Inferior parietal cortex (tissue), 1 donor: ENCODE measurements around the gene BNC2.

Source experiments
- DNase-seq: peaks from one replicate; pipeline ENCODE4 v3.0.0-alpha.2; 2016; ENCODE audit errors: extremely low spot score

The BNC2 gene

GRCh38 chr9:16718296-16718695, 152.2 kb downstream of the BNC2 start:
- DNase-seq: no peak

- no peak for DNase-seq
Observed at GRCh38 chr9:16716601-16717000, 153.9 kb downstream of the BNC2 start.

GRCh38 chr9:16715404-16715803, 155.1 kb downstream of the BNC2 start:
- no peak for DNase-seq

- no peak for DNase-seq
Observed at GRCh38 chr9:16712787-16713186, 157.7 kb downstream of the BNC2 start.

- no peak for DNase-seq
Observed at GRCh38 chr9:16710888-16711287, 159.6 kb downstream of the BNC2 start.

- no peak for DNase-seq
Observed at GRCh38 chr9:16709924-16710323, 160.5 kb downstream of the BNC2 start.

GRCh38 chr9:16708656-16709435, 161.6 kb downstream of the BNC2 start:
- DNase-seq: no peak

- no peak for DNase-seq
Observed at GRCh38 chr9:16705111-16705604, 165.3 kb downstream of the BNC2 start.

- DNase-seq: no peak
Observed at GRCh38 chr9:16704116-16705110, 166.1 kb downstream of the BNC2 start.

GRCh38 chr9:16701347-16701746, 169.1 kb downstream of the BNC2 start:
- no peak for DNase-seq

- DNase-seq: no peak
Observed at GRCh38 chr9:16693616-16694015, 176.9 kb downstream of the BNC2 start.

- DNase-seq: no peak
Observed at GRCh38 chr9:16690628-16691027, 179.8 kb downstream of the BNC2 start.

- DNase-seq: no peak
Observed at GRCh38 chr9:16690205-16690604, 180.3 kb downstream of the BNC2 start.

GRCh38 chr9:16689351-16689938, 181.0 kb downstream of the BNC2 start:
- no peak for DNase-seq

- no peak for DNase-seq
Observed at GRCh38 chr9:16688814-16689213, 181.7 kb downstream of the BNC2 start.

GRCh38 chr9:16687678-16688369, 182.6 kb downstream of the BNC2 start:
- DNase-seq: no peak

GRCh38 chr9:16683326-16683725, 187.1 kb downstream of the BNC2 start:
- no peak for DNase-seq

GRCh38 chr9:16682273-16682672, 188.2 kb downstream of the BNC2 start:
- DNase-seq: no peak

GRCh38 chr9:16681652-16681987, 188.8 kb downstream of the BNC2 start:
- DNase-seq: no peak

GRCh38 chr9:16680975-16681651, 189.4 kb downstream of the BNC2 start:
- no peak for DNase-seq

- no peak for DNase-seq
Observed at GRCh38 chr9:16680541-16680940, 189.9 kb downstream of the BNC2 start.
